Measurements from ENCODE around the gene ACVR1.
"Not testable (repeated sequence)": the region's sequence is repeated elsewhere in the genome, so short reads cannot be mapped to it uniquely, and the experiment has no call there.

Gene ACVR1

GRCh38 chr2:157891643-157892041 lies 15.5 kb upstream of the ACVR1 start:
- no peak for DNase-seq

GRCh38 chr2:157890969-157891642 lies 15.0 kb upstream of the ACVR1 start:
- DNase-seq = no peak

- DNase-seq = no peak
Observed at GRCh38 chr2:157887946-157888345, 11.8 kb upstream of the ACVR1 start.

GRCh38 chr2:157884533-157884932 lies 8.4 kb upstream of the ACVR1 start:
- DNase-seq = not testable (repeated sequence)

- DNase-seq = no peak
Observed at GRCh38 chr2:157880927-157881326, 4.8 kb upstream of the ACVR1 start.

GRCh38 chr2:157877761-157878400 lies 1.8 kb upstream of the ACVR1 start:
- no peak for DNase-seq

GRCh38 chr2:157876786-157877138 lies 632 bp upstream of the ACVR1 start:
- DNase-seq = no peak

GRCh38 chr2:157875641-157876065 lies 477 bp downstream of the ACVR1 start:
- DNase-seq = peak; percentile 68

GRCh38 chr2:157874997-157875640 lies 1.0 kb downstream of the ACVR1 start:
- DNase-seq = peak; percentile 21

GRCh38 chr2:157874348-157874747 lies 1.8 kb downstream of the ACVR1 start:
- no peak for DNase-seq

- no peak for DNase-seq
Observed at GRCh38 chr2:157872791-157873190, 3.3 kb downstream of the ACVR1 start.

GRCh38 chr2:157871415-157871814 lies 4.7 kb downstream of the ACVR1 start:
- DNase-seq = no peak

- no peak for DNase-seq
Observed at GRCh38 chr2:157868993-157869392, 7.1 kb downstream of the ACVR1 start.

GRCh38 chr2:157867703-157868102 lies 8.4 kb downstream of the ACVR1 start:
- DNase-seq = no peak

GRCh38 chr2:157866666-157867642 lies 9.2 kb downstream of the ACVR1 start:
- DNase-seq = no peak

GRCh38 chr2:157866202-157866601 lies 9.9 kb downstream of the ACVR1 start:
- no peak for DNase-seq

GRCh38 chr2:157864857-157865430 lies 11.2 kb downstream of the ACVR1 start:
- no peak for DNase-seq

- no peak for DNase-seq
Observed at GRCh38 chr2:157858846-157859245, 17.3 kb downstream of the ACVR1 start.

GRCh38 chr2:157857881-157858280 lies 18.2 kb downstream of the ACVR1 start:
- DNase-seq = no peak

GRCh38 chr2:157856187-157856515 lies 20.0 kb downstream of the ACVR1 start:
- no peak for DNase-seq

- no peak for DNase-seq
Observed at GRCh38 chr2:157853820-157854219, 22.3 kb downstream of the ACVR1 start.

- DNase-seq = no peak
Observed at GRCh38 chr2:157853211-157853610, 22.9 kb downstream of the ACVR1 start.

GRCh38 chr2:157849591-157849990 lies 26.5 kb downstream of the ACVR1 start:
- DNase-seq = no peak

Data from stimulated activated naive CD4-positive, alpha-beta T cell treated with Interleukin-2 at 50 U/mL for 16 hours (primary cell).